NCI-H1417 (cell line): ENCODE data around the gene WWTR1.

Experiments used
- DNase-seq, 3 experiments: peaks; one replicate each; lab custom pipeline; 2025; lab: John Stamatoyannopoulos, UW

Gene WWTR1

GRCh38 chr3:149496891-149497290 lies 160.9 kb downstream of the WWTR1 start:
- DNase-seq: no peak

DNA sequence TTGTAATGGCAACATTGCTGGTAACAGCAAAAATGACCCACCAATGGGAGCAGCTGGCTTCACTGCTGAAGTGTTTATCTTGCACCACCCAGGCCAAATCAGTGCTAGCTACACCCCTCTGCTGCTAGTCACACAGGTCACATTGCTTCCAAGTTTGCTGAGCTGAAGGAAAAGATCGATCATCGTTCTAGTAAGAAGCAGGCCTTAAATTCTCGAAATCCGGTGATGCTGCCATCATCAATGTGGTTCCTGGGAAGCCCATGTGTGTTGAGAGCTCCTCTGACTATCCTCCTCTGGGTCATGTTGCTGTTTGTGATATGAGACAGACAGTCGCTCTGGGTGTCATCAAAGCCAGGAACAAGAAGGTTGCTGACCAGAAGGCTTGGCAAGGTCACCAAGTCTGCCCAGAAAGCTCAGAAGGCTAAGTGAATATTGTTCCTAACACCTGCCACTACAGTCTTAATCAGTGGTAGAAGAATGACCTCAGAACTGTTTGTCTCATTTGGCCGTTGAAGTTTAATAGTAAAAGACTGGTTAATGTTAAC lies 162.2 kb downstream of the WWTR1 start:
- DNase-seq: no peak

- DNase-seq: no peak
Measured at GRCh38 chr3:149494759-149495580, 162.9 kb downstream of the WWTR1 start.

DNA sequence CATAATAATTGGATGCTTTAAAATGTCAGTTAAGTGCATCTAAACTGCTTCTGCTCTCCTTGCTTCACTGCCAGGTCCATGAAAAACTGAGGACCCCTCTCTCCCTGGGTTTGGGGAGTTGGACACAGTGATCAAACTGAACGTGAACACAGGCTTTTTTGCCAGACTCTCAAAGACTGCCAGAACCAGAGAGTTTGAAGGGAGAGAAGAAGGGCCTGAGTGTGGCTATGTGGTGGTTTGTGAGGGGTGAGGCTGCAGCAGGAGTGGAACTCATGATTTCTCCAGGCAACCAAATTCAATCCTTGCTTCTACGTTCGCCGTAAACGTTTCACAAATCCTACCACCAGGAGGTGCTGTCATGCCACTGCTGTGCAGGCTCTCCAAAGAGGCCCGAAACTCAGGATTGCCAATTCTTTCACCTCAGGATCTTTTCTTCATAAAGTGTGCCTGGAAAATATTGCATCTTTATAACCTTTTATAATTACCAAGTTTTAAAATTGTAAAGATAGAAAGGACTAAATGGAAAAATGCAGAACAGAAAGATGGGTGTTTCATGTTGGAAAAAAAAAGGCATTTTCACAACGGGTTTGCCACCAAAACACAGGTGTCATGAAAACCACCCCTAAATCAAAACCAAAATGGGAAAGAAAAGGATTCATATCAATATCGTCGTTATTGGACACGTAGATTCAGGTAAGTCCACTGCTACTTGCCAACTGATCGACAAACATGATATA lies 163.6 kb downstream of the WWTR1 start:
- peak; percentile 9 to 63 (median 29) for DNase-seq

DNA sequence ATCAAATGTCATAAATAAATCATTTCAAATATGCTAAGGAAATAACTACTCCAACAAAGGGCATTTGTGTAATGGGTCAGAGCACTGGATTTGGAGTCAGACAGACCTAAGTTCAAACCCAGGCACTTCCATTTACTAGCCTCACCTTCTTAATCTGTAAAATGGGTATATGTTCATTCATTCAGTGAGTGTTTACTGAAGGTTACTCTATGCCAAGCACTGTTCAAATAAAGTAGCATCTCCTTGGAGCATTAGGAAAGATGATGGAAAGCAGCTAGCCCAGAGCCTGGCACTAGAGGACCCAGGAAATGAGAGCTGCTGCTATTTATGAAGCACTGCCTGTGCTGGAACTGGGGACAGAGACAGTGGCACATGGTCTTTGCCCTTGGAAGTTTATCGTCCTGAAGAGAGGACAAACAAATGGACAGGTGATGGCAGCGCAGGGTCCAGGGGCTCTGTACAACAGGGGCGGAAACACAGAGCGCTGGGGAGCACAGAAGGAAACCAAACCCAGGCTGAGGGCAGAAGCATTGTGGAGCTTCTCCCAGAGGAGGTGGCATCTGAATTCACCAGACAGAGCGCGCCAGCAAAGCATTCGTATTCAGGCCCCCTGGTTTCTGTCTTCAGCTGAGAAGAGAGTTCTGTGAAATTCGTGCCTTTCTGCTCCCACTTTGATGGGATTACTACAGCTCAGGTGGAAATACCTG lies 164.4 kb downstream of the WWTR1 start:
- no peak for DNase-seq

DNA sequence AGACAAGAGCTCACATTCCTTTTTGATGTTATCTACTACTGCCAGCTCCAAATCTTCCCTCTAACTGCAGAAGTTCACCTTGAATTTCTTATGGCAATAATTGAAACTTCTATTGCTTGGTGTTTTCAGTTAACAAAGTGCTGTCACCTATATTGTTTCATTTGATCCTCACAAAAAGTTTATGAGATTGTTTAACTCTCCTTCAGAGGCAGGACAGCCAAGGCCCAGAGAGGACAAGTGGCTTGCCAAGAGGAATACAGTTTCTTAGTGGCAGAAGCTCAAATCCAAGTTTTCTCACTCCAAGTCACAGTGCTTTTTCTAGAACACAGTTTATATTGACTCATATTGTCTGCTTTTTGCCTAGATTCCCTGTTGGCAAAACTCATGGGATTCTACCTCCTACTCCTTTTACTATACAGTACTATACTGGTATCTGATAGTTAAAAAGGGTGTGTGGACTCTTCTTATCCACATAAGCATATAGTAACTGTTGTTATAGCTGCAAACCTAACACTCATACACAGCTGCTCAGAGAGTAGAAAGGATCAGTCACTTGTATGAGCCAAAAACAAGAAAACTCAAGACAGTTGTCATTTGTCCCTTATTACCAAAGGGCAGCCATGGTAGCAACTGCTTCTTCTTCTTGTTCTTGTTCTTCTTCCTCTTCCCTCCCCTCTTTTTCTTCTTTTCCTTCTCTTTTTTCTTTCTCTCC lies 167.4 kb downstream of the WWTR1 start:
- no peak for DNase-seq

GRCh38 chr3:149489060-149489690 lies 168.7 kb downstream of the WWTR1 start:
- peak in 1 of 3 experiments; percentile 10 for DNase-seq

- peak; percentile 11 to 23 (median 16) for DNase-seq
Measured at GRCh38 chr3:149487598-149488197, 170.1 kb downstream of the WWTR1 start.

DNA sequence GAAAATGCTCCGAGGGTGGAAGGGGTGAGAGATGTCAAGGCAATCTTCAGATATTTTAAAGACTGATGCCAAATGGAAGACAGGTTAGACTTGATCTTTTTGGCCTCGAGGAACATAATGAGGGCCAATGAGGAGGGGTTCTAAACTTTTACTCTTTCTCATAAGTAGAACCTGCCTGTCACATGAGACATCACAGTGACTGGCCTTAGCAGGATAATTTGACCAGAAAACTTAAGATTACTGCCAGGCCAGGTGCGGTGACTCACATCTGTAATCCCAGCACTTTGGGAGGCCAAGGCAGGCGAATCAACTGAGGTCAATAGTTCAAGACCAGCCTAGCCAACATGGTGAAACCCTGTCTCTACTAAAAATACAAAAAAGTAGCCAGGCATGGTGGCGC lies 171.1 kb downstream of the WWTR1 start:
- DNase-seq: no peak

DNA sequence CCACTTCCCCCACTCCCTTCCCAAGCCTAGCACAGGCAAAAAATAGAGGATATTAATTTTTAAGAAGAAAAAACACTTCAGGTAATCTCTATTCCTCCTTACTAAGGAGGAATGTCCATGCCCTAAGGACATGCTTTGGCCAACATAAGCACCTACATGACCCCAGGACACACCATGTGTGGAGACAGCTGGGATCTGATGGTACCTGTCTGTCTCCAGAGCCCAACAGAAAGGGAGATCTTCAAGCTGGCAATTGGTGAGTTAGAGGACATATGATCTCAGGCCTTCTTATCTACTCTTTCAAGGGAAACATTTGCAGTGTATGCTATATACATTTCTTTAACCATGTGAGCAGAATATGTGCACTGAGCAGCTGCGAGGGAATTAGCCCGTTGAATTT lies 176.3 kb downstream of the WWTR1 start:
- DNase-seq: no peak

DNA sequence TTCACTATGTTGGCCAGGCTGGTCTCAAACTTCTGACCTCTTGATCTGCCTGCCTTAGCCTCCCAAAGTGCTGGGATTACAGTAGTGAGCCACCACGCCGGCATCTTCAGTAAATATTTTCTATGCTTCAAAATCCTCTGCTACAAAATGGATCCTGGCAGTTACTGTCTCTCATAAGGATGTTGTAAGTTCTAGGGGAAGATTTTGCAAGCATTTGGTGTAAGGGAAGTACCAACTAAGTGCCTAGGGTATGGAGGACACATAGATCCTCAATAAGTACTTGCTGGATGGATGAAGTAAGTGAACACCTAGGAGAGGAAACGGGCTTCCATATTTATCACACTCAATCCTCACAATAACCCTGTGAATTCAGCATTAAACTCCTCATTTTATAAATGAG lies 176.8 kb downstream of the WWTR1 start:
- DNase-seq: no peak

DNA sequence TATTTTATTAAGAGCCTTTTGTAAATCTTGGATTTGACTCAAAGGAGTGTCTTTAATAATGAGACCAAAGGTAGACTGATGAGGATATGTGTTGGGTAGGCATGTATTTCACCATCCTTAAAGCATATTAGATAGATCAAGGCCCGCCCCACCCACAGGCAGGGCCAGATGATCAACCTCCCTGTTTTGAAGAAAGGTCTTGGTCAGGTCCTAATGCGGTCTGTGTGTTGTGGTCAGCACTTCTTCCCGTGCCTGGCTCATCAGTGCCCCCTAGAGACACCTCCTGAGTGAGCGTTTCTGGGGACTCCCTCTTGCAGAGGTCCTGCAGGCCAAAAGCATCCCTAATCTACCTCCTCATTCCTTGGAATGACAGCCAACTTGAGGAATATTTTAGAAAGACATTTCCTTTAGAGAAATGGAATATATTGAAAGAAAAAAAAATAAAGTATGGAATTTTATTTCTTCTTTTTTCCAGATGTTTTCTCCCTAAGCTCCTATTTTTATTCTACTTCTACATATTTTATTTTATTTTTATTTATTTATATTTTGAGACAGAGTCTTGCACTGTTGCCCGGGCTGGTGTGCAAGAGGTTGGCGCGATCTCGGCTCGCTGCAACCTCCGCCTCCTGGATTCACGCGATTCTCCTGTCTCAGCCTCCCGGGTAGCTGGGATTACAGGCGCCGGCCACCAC lies 177.4 kb downstream of the WWTR1 start:
- peak; percentile 49 to 80 (median 53) for DNase-seq

- DNase-seq: no peak
Measured at GRCh38 chr3:149479621-149480325, 178.1 kb downstream of the WWTR1 start.

- no peak for DNase-seq
Measured at GRCh38 chr3:149476225-149476624, 181.6 kb downstream of the WWTR1 start.

- no peak for DNase-seq
Measured at GRCh38 chr3:149475451-149476060, 182.3 kb downstream of the WWTR1 start.

- DNase-seq: no peak
Measured at GRCh38 chr3:149474250-149474817, 183.5 kb downstream of the WWTR1 start, which contains the start of gene TM4SF4. TSS of gene TM4SF4 (plus strand) at chr3:149474697. CDS start at chr3:149474878, 181 bp downstream.

DNA sequence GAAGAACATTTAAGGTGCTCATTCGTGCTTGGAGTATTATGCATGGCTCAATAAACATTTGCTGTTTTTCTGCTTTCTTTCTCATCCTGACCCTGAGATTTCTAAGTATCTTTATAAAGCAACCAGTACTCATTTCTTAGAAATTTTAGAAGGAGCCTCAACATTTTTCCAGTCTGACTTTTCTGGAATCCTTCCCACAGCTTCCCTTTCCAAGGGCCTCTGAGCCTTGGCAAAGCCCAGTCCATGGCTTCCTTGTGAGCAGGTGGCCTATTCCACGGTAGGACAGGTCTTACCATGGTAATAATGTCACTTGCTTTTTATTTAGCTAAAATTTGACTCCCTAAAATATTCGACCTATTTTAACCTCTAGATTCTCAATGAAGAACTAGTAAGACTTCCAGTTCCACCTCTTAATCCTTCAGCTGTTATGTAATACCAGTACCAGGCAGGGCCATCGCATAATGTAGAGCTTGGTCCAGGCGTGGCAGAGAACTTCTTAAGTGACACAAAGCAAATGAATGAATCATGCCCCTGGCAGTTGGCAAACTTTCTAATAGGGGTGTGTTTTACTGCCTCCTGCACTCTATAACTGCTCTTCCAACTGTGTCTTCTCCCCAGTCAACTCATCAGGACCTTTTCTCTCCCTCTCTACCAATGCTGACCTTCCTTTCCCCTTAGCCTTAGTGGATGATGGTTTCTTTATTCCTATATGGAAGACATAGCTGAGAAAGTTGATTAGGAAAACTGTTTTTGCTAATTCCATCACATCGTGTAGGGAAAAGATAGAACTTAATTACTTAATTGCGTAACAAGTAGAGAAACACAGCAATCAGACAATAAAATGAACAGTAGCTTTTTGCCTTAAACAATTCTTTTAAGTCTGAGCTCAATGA lies 184.2 kb downstream of the WWTR1 start:
- DNase-seq: no peak
